IPS-18a (cell line): ENCODE results near the gene RBM26.

ENCODE experiments used
- H3K27ac ChIP-seq: one replicate; pipeline ENCODE4 v1.5.1; 2013; ENCODE audit warnings: low read length
- H3K27me3 ChIP-seq: one replicate; pipeline ENCODE4 v1.6.1; 2013; ENCODE audit warnings: mild to moderate bottlenecking, low read length; ENCODE audit not compliant: control insufficient read depth, insufficient read depth
- H3K36me3 ChIP-seq: one replicate; pipeline ENCODE4 v1.6.1; 2013; ENCODE audit warnings: low read depth, low read length; ENCODE audit not compliant: control insufficient read depth
- H3K4me1 ChIP-seq: one replicate; pipeline ENCODE4 v1.6.1; 2013; ENCODE audit warnings: low read depth, low read length; ENCODE audit not compliant: control insufficient read depth
- H3K4me3 ChIP-seq: one replicate; pipeline ENCODE4 v1.5.1; 2013; ENCODE audit warnings: low read length
- H3K9ac ChIP-seq: one replicate; pipeline ENCODE4 v1.6.1; 2013; ENCODE audit warnings: mild to moderate bottlenecking, low read length, moderate library complexity
- H3K9me3 ChIP-seq: one replicate; pipeline ENCODE4 v1.6.1; 2013; ENCODE audit warnings: low read depth, low read length; ENCODE audit not compliant: control insufficient read depth

The RBM26 gene, protein sequence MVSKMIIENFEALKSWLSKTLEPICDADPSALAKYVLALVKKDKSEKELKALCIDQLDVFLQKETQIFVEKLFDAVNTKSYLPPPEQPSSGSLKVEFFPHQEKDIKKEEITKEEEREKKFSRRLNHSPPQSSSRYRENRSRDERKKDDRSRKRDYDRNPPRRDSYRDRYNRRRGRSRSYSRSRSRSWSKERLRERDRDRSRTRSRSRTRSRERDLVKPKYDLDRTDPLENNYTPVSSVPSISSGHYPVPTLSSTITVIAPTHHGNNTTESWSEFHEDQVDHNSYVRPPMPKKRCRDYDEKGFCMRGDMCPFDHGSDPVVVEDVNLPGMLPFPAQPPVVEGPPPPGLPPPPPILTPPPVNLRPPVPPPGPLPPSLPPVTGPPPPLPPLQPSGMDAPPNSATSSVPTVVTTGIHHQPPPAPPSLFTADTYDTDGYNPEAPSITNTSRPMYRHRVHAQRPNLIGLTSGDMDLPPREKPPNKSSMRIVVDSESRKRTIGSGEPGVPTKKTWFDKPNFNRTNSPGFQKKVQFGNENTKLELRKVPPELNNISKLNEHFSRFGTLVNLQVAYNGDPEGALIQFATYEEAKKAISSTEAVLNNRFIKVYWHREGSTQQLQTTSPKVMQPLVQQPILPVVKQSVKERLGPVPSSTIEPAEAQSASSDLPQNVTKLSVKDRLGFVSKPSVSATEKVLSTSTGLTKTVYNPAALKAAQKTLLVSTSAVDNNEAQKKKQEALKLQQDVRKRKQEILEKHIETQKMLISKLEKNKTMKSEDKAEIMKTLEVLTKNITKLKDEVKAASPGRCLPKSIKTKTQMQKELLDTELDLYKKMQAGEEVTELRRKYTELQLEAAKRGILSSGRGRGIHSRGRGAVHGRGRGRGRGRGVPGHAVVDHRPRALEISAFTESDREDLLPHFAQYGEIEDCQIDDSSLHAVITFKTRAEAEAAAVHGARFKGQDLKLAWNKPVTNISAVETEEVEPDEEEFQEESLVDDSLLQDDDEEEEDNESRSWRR

DNA sequence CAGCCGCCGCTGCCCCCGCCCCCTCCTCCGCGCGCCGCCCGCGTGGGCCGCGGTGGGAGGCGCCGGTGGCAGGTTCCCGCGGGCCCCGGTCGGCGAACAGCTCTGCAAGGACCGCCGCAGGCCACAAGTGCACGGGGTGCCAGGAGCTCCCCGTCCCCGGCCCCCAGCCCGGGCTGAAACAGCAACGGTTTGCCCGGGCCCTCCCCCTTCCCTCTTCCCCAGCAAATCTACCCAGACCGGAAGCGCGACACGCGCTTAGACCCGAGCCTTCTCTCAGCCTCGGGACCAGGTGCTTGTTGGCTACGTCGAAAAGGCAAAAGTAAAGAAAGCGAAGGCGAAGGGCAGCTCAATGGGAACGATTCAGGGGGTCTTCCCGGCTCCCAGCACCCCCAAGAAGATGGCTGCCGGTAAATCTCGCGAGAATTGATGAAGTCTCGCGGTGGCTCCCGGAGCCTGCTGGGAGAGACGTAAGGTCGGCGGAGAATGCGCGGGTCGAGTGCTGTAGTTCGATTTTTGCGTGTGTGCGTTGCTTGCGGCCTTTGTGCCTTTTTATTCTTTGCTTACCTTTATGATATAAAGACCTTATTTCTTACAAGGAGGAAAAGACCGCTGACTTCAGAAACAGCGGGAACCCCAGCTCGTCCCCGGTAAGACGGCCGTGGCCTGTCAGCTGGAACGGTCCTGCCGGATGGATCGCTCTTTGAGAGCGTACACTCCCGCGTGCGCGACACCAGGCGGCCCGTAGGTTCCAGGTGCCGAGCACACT lies at the start of gene RBM26:
Gene RBM26 (minus strand): TSS at position 425 of the 766 bp plus-strand sequence. CDS start 481 bp downstream, outside the sequence.
- Histone ChIP-seq H3K4me1 (peaks cover 27% of the 10 kb centered on the region), H3K9me3 (no peaks in the 10 kb centered on the region), H3K36me3 (no peaks in the 10 kb centered on the region), H3K4me3 (peak within 1 kb of the TSS; percentile 77), H3K27ac (peak within 1 kb of the TSS; percentile 72), H3K9ac (peak within 1 kb of the TSS; percentile 98), H3K27me3 (no peaks in the 10 kb centered on the region)

DNA sequence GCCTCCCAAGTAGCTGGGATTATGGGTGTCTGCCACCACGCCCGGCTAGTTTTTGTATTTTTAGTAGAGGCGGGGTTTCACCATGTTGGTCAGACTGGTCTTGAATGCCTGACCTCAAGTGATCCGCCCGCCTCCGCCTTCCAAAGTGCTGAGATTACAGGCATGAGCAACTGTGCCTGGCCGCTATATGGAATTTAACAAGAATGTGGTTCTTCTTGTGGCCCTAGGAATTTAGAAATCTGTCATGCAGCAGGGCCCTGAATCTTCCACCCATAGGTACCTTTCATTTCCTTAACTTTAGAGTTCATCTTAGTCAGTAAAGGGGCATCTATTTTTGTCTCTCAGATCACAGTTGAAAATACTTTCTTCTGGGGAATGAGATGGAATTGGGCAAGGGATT lies 49.3 kb upstream of the RBM26 start:
- peaks cover 6% of the 10 kb centered on the region for H3K4me1 ChIP-seq
- H3K9me3 ChIP-seq: no peaks in the 10 kb centered on the region
- no peak overlapping the region for H3K9ac ChIP-seq
- H3K4me3 ChIP-seq: no peak overlapping the region
- H3K27me3 ChIP-seq: no peaks in the 10 kb centered on the region
- H3K36me3 ChIP-seq: no peaks in the 10 kb centered on the region
- no peak overlapping the region for H3K27ac ChIP-seq

DNA sequence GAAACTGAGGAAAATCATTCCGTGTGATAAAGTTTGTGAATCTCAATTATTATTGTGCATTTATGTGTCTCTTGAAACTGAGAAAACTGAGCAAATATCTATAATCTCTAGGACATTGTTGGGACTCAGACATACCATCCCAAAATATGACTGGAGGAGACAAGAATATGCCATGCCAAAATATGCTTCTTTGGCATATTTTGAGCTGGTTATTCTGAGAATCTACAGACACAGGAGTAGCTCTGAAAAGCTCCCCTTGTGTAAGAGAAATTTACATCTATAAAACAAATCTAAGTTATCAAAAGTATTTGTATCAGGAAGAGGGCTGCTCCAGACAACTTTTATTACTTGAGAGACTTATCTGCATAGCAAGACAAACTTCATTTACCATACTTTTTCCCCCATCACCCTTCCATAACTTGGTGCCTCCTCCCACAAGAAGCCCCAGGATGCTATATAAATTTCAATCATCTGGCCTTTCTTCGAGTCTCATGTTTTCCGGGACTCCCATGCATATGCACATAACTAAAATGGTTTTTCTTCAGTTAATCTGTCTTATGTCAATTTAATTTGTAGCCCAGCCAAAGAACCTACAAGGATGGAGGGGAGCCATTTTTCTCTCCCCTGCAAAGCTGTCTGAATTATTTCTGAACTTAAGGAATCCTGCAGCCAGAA lies 46.3 kb upstream of the RBM26 start:
- Histone ChIP-seq H3K9ac (no peak overlapping the region), H3K4me1 (peaks cover 6% of the 10 kb centered on the region), H3K9me3 (no peaks in the 10 kb centered on the region), H3K36me3 (no peaks in the 10 kb centered on the region), H3K27ac (no peak overlapping the region), H3K27me3 (no peaks in the 10 kb centered on the region), H3K4me3 (no peak overlapping the region)

DNA sequence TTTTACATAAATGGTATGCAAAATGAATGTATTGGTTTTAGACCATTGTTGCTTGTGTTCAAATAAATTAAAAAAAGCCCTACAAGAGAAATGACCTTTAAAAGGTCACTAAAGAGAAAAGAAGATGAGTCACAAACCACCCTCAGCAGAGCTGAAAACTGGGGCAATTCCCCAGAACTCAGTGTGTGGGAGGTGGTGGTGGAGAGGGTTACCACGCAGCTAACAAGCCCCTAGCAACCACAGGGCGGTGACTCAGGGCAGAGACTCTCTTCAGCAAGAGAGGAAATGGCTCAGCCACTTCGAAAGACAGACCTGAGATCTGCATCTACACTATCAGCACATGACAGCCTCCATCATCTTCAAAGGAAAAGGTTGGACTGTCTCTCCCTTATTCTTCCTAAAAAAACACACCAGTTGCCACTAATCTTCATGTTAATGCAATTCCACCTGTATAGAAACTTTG lies 45.5 kb upstream of the RBM26 start:
- Histone ChIP-seq H3K4me3 (no peak overlapping the region), H3K4me1 (peaks cover 7% of the 10 kb centered on the region), H3K27me3 (no peaks in the 10 kb centered on the region), H3K9me3 (no peaks in the 10 kb centered on the region), H3K36me3 (no peaks in the 10 kb centered on the region), H3K27ac (no peak overlapping the region), H3K9ac (no peak overlapping the region)

DNA sequence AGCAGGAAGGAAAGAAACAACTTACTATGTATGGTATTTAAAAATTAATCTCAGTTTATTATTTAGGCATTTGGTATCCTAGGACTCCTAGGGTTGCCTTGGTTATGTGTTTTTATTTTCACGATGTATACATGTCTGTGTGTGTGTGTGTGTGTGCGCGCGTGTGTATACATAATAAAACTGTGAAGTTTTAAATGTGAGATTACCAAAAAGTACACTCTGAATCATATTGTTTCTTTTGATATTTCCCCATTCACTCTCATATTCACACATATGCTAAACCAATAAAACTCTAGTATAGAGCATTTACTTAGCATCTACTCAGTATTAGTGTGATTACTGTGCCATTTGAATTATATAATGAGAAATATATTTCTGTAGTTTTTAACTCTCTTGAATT lies 44.1 kb upstream of the RBM26 start:
- H3K36me3 ChIP-seq: no peaks in the 10 kb centered on the region
- H3K4me3 ChIP-seq: no peak overlapping the region
- H3K9me3 ChIP-seq: no peaks in the 10 kb centered on the region
- H3K4me1 ChIP-seq: peaks cover 11% of the 10 kb centered on the region
- no peaks in the 10 kb centered on the region for H3K27me3 ChIP-seq
- H3K9ac ChIP-seq: no peak overlapping the region
- no peak overlapping the region for H3K27ac ChIP-seq

DNA sequence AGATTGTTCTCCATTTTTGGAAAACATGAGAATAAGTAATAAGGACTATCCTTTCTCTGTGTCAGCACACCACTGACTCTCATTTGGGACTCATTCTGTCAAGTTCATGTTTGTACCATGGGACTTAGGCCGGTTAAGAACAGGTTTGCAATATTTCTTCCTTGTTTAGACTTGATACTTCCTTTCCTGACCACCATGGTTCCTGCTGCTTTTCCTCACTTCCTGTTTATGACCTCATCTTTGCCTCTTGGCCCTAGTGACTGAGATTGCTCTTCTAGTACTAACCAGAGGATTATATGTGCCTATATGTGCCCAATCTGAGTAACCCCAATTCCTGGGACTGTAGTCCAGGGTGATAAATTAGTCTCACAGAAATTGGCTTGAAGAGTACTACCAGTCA lies 42.4 kb upstream of the RBM26 start:
- Histone ChIP-seq H3K9me3 (no peaks in the 10 kb centered on the region), H3K4me3 (no peak overlapping the region), H3K4me1 (peaks cover 11% of the 10 kb centered on the region), H3K36me3 (no peaks in the 10 kb centered on the region), H3K9ac (no peak overlapping the region), H3K27ac (no peak overlapping the region), H3K27me3 (no peaks in the 10 kb centered on the region)

DNA sequence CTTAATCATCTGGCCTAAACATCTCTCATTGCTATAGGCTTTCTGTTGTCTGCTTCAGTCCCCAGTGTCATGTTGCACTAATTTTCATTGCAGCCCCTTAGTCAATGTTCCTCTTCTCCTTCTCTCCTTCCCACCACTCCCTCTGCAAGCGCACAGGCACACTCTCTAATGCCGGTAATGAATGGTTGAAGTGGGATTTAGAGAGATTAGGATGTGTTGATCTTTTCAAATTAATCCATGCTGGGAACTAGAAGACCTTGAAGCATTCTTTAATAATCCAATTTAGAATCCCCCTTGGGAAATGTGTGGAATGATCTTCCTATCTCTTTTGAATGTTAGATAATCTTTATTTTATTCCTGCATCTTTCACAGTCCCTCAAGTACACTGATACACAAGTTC lies 41.7 kb upstream of the RBM26 start:
- H3K27ac ChIP-seq: no peak overlapping the region
- no peaks in the 10 kb centered on the region for H3K36me3 ChIP-seq
- no peaks in the 10 kb centered on the region for H3K9me3 ChIP-seq
- no peak overlapping the region for H3K9ac ChIP-seq
- H3K4me3 ChIP-seq: no peak overlapping the region
- peaks cover 11% of the 10 kb centered on the region for H3K4me1 ChIP-seq
- no peaks in the 10 kb centered on the region for H3K27me3 ChIP-seq

DNA sequence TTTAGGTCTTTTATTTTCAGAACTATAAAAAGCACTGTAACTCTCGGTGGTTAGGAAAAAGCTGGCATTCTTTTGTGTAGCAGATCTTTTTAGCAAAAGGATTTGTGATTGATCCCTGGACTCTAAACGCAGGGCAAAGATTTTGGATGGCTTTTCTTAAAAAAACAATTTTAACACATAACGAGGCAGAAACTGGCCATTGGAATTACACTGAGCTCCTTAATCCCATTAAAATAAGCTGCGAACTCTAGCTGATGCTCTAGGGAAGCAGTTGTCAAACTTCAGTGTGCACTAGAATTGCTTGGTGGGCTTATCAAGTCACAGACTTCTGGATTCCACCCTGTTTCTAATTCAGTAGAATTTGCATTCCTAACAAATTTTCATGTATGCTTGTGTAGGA lies 41.1 kb upstream of the RBM26 start:
- H3K4me1 ChIP-seq: peaks cover 5% of the 10 kb centered on the region
- no peak overlapping the region for H3K4me3 ChIP-seq
- H3K9ac ChIP-seq: no peak overlapping the region
- H3K36me3 ChIP-seq: no peaks in the 10 kb centered on the region
- H3K27me3 ChIP-seq: no peaks in the 10 kb centered on the region
- no peak overlapping the region for H3K27ac ChIP-seq
- no peaks in the 10 kb centered on the region for H3K9me3 ChIP-seq

DNA sequence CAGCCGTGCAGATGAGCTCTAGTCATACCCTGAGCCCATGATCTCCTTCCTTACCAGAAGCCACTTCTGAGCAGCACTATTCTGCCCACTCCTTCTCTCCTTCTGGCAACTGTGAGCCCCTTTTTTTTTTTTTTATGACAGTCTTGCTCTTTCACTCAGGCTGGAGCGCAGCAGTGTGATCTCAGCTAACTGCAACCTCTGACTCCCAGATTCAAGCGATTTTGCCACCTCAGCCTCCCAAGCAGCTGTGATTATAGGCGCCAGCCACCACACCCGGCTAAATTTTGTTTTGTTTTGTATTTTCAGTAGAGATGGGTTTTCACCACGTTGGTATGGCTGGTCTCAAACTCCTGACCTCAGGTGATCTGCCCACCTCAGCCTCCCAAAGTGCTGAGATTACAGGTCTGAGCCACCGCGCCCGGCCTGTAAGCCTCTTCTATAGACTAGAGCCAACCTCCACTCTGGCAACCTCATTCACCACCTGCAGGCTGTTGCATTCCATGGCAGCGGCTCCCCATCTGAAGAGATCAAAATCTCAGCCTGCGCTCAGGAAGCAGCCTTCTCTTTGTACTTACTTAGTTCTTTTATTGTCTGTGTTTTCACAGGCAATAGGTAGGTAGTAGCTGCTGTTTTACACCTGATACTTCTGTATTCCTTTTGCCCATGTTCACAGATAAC lies 40.1 kb upstream of the RBM26 start:
- Histone ChIP-seq H3K4me1 (peaks cover 11% of the 10 kb centered on the region), H3K4me3 (no peak overlapping the region), H3K9me3 (no peaks in the 10 kb centered on the region), H3K36me3 (no peaks in the 10 kb centered on the region), H3K9ac (no peak overlapping the region), H3K27me3 (no peaks in the 10 kb centered on the region), H3K27ac (no peak overlapping the region)

DNA sequence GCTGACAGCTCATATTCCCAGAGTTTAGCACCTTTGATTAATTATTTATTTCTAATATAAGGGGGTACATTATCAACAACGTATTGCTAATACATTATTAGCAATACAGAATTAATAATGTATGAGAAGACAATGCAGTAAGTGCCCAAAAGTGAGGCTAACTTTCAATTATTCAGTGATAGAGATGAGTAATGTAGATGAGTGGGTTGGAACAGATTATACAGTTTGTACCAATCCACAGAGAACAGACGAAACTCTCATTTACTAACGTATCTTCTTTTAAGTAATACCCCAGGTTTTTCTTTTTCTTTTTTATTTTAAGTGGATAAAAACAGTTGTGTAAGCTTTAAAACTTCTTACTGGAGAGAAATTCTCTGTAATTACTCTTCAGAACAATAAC lies 36.7 kb upstream of the RBM26 start:
- Histone ChIP-seq H3K27ac (no peak overlapping the region), H3K9me3 (no peaks in the 10 kb centered on the region), H3K36me3 (no peaks in the 10 kb centered on the region), H3K9ac (no peak overlapping the region), H3K4me3 (no peak overlapping the region), H3K27me3 (no peaks in the 10 kb centered on the region), H3K4me1 (peaks cover 11% of the 10 kb centered on the region)
